ACHN (cell line): ENCODE results near the gene BACH2.
"Not testable (repeated sequence)": the region's sequence is repeated elsewhere in the genome, so short reads cannot be mapped to it uniquely, and the experiment has no call there.

Source experiments
- DNase-seq: peaks from one replicate; pipeline ENCODE4 v3.0.0-alpha.2; 2015
- in situ Hi-C: cut with HindIII; loops from 2 replicates; pipeline ENCODE4 v1.10.0; 2017; ENCODE audit warnings: low sequenced_read_pairs, low pct_ligation_motif_present, low pct_unique_long_range_greater_than_20kb

Gene BACH2

GRCh38 chr6:90178384-90178855, 118.2 kb downstream of the BACH2 start:
- in situ Hi-C loops = no loop called here
- DNase-seq = no peak

- in situ Hi-C loops = no loop called here
- no peak for DNase-seq
Measured at GRCh38 chr6:90177544-90178383, 118.9 kb downstream of the BACH2 start.

DNA sequence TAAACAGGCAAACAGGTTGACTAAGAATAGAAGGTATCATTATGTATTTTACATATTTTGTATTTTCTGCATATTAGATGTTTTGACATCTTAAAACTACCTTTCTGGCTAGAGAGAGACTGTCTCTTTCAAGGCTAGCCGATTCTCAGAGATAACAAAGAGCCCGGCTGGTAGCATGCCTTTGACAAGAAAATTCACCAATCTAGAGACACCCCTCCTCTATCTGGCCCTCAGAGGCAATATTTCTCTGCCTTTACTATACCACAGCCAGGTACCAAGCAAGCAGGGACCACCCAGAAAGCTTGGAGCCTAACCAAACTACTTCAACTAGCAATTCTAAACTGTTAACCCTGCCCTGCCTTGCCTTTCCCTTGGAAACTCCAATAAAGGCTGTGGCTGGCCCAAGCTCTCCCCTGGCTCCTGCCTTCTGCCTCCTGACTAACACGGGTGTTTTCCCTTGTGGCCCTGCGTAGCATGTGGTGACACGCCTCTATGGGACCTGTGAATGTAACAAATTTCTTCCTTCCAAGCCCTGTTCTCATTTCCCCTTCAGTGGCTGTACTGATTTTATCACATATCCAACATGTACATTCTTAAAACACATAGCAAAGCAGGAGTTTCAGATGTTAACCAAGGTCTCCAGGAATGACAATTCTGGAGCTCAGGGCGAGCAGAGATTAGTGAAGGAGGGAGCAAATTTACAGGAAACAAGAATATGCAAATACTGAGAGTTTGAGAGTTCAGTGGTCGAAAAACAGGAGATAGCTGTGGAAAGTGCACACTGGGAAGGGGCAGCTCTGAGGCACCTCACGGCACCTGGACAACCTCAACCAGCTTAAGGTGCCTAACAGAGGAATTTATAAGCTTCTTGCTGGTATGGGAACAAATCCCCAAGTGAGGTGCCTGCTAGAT, 120.8 kb downstream of the BACH2 start:
- in situ Hi-C loops = no loop called here
- DNase-seq = no peak

GRCh38 chr6:90173262-90173925, 123.2 kb downstream of the BACH2 start:
- DNase-seq = no peak
- in situ Hi-C loops = no loop called here

GRCh38 chr6:90170601-90171000, 126.0 kb downstream of the BACH2 start:
- DNase-seq = no peak
- in situ Hi-C loops = no loop called here

- in situ Hi-C loops = no loop called here
- no peak for DNase-seq
Measured at GRCh38 chr6:90169374-90169773, 127.3 kb downstream of the BACH2 start.

DNA sequence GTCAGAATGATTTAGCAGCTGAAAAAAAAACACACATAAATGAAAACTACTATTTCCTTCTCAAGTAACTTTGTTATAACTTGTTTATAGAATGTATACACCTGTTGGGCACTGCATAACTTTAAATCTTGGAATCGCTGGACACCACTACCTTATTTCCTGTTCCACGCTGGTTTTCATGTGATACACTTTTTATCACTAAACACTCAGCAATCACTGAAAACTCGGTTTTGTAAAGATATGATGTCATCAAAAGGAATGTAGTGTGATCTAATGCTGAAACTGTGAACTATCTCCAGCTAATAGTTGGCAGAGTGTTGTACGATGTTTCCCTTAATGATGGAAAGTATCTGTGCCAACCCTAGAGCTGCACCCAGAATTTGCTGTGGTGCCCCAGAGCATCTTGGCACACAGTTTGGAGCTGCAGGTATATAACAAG, 127.9 kb downstream of the BACH2 start:
- in situ Hi-C loops = no loop called here
- peak; percentile 3 for DNase-seq

GRCh38 chr6:90167514-90168379, 128.9 kb downstream of the BACH2 start:
- DNase-seq = no peak
- in situ Hi-C loops = no loop called here

- in situ Hi-C loops = not testable (repeated sequence)
Measured at GRCh38 chr6:90166155-90166924, 130.3 kb downstream of the BACH2 start.

GRCh38 chr6:90162648-90163387, 133.8 kb downstream of the BACH2 start:
- DNase-seq = no peak
- in situ Hi-C loops = no loop called here

More at GRCh38 chr6:90166155-90166924, 130.3 kb downstream of the BACH2 start:
- DNase-seq = not testable (repeated sequence)

- no peak for DNase-seq
- in situ Hi-C loops = no loop called here
Measured at GRCh38 chr6:90160013-90160412, 136.6 kb downstream of the BACH2 start.

- in situ Hi-C loops = no loop called here
Measured at GRCh38 chr6:90159452-90159851, 137.2 kb downstream of the BACH2 start.

GRCh38 chr6:90158936-90159335, 137.7 kb downstream of the BACH2 start:
- in situ Hi-C loops = no loop called here
- DNase-seq = no peak

More at GRCh38 chr6:90159452-90159851, 137.2 kb downstream of the BACH2 start:
- DNase-seq = no peak

- in situ Hi-C loops = no loop called here
- no peak for DNase-seq
Measured at GRCh38 chr6:90157441-90157840, 139.2 kb downstream of the BACH2 start.

DNA sequence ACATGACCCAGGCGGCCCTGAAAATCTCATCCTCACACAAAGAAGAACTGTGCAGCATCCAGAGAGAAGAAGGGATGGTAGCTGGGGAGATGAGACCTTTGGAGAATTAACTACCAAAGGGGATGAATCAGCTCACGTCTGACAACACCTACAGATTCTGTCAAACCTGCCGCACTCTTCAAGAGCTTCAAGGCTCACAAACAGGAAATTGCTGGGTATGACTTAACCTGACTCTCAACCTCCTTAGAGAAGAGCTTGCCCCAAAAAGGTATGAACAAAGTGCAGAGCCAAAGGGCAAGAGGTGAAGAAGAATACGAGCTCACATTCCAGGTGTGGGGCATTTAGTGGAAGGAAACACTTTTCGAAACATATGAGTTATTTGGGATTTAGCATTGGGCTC, 139.8 kb downstream of the BACH2 start:
- in situ Hi-C loops = no loop called here

DNA sequence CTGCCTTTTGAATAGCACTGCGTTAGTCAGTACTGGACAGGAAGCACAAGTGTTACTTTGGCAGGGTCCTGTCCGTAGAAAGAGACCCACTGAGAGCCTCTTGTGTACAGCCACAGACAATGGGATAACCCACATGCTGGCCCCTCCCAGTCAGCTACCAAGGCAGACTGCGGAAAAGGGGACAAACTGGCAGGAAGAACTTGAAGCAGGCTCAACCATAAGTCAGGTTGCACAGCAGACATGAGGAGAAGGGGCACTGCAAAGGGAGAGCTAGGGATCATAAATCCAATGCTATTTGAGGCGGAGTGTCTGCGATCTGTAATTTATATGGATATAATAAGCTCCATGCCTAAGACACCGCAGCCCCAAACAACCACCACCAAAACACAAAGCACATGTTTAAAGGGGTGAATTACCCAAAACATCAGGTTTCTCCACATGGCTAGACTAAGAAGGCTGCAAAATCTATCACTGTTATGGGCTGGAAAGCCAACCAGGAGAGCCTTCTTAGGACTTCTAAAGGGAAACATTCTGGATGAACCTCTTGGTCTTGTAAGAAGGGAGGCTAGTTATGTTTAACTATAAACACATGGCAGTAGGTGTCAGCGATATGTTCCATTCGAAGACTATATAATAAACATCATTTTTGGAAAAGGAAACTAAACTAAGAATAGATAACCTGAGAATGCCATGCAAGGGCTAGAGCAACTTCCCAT, 141.7 kb downstream of the BACH2 start:
- DNase-seq = no peak
- in situ Hi-C loops = no loop called here

More for the DNA sequence above, 139.8 kb downstream of the BACH2 start:
- no peak for DNase-seq
